HG02870 (cell line): ENCODE results near the gene YAP1.

Source experiments
- ATAC-seq: cut with Tn5 transposase; IDR thresholded peaks from one replicate; pipeline ENCODE4 v1.9.1; 2021; ENCODE audit warnings: mild to moderate bottlenecking, moderate library complexity; ENCODE audit not compliant: unreplicated experiment

YAP1 gene

GRCh38 chr11:102155676-102156075 is 45.4 kb downstream of the YAP1 start:
- ATAC-seq: no peak

DNA sequence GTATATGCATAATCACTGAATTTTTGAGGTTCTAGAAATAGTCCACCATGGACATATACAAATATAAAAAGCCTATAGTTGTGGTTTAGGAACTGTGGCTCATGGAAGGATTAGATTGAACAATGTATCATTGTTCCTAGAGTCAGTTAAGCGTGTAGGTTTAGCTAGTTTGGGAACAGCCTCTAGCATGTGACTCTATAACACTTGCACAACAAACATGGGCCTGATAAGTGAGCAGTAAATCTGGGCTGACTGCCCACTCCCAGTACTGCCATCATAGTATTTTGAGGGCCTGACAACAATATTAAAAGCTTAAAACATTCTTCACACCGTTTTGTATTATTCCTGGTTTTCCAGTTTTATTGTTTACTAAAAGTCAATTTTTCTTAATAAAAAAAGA is 47.0 kb downstream of the YAP1 start:
- no peak for ATAC-seq

DNA sequence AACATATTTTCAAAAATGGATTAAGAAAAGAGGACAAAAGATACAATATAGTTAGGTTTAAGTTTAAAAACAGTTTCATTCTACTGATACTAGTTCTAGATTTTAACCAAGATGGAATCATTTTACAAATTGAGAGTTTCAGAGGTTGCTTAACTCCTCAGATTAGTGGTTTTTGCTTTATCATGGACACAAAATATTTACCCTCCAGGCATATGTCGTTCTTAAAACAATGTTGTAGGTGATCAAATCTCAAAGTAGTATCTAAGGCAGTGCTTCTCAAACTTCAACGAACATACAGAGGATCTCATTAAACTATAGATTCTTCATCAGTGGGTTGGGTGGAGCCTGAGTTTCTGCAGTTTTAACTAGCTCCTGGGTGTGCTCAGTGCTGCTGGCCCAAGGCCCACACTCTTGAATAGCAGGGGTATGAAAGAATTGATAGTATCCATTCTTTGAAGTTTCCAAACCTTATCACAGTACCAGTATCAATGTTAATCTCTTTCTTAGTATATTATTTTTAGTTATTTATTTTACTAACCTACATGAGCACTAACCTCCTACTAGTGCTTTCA is 48.0 kb downstream of the YAP1 start:
- no peak for ATAC-seq

- ATAC-seq: no peak
Measured at GRCh38 chr11:102163368-102163767, 53.1 kb downstream of the YAP1 start.

GRCh38 chr11:102166175-102167064 is 56.2 kb downstream of the YAP1 start:
- ATAC-seq: no peak

DNA sequence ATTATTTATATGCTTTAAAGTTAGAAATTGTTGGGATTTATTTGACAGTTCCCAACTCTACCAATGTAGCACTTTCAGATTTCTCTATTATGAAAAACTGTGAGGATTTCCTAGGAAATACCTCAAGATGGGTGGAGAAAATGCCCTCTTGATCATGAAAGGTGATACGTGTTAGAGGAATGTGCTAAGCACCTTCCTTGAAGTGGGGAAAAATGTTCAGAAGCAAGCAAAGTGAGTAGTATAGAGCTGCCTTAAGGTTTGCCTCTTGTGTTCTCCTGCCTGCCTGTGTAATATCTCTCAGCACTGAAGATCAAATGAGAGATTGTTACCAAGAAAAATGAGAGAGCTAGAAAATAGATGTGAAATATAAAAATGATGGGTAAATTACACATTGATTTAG is 58.2 kb downstream of the YAP1 start:
- ATAC-seq: no peak

- ATAC-seq: no peak
Measured at GRCh38 chr11:102171101-102171500, 60.9 kb downstream of the YAP1 start.

- ATAC-seq: no peak
Measured at GRCh38 chr11:102172127-102172848, 62.0 kb downstream of the YAP1 start.

GRCh38 chr11:102177126-102177525 is 66.9 kb downstream of the YAP1 start:
- no peak for ATAC-seq

GRCh38 chr11:102177974-102178631 is 67.9 kb downstream of the YAP1 start:
- ATAC-seq: no peak

DNA sequence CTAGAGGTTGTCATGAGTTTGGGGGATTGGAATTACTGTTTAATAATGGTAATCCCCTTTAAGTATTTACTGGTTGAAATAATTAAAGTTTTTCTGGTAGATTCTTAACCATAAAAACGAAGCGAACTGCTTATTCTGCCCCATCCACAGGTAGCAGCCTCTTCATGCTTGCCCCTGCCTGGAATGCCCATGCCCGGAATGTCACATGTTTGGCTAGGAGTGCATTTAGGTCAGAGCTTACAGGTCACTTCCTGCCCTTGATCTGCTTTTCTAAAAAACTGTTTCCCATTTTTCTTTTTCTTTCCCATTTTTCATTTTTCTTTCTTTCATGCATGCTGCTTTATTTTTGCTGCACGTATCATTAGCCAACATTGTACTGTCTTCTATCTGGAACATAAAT is 69.1 kb downstream of the YAP1 start:
- no peak for ATAC-seq

- no peak for ATAC-seq
Measured at GRCh38 chr11:102184269-102184987, 74.2 kb downstream of the YAP1 start.

DNA sequence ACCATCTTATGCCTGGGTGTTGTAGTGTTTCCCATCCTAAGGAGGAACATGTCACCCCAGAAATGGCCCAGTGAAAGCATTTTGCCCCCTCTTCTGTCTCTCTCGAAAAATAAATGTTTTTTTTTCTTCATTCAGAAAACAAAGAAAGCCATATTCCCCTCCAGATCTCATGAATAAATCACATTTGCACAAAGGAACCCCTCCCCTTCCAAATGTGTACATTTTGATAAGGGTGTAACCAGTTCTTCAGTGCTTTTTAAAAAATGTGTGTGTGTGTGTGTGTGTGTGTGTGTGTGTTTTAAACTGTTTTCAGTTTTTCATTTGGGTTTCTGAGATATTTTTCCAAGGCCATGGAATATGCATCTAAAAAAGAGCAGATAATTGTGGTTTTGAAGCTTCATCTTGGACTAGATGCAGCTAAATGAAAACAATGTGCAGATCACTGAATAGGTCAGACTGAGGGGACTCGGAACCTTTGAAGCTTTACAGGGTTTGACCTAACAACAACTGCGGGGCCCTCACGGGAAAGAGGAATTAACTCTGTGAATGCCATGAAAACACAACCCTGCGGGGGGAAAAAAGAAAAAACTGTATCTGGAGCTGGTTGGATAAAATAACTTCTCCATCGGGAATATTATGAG is 76.4 kb downstream of the YAP1 start:
- ATAC-seq: no peak

DNA sequence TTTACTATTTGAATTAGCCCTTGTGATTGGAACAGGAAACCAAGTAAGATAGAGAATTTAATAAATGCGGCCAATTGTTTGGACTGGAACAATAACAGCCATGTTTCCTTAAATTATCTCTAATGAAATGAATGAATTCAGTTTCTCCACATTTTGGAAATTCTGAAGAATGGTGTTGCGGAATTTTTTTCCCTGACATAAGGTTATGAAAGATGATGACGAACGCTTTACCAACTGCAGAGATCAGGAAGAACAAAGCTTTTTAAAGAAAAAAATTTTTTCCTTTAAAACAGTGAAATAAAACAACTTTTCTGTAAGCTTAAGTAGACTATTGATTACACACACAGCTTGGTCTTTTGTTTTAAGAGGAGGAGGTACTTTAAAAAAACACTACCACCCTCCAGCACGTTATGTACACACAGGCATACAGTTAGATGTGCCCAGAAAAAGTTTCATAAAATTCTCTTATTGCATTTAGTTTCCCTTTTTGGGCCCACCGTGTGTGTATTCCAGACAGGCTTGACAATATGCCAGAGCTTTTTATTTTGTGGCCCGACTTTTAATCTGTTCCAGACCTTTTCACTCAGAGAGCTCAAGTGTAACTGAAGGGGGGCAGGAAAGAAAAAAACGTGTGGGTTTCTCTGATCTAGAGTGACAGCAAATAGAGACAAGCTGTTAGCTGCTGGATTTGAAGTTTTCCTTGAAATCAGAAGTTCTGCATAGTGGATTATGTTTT is 77.3 kb downstream of the YAP1 start:
- no peak for ATAC-seq

- no peak for ATAC-seq
Measured at GRCh38 chr11:102188488-102188887, 78.2 kb downstream of the YAP1 start.

- no peak for ATAC-seq
Measured at GRCh38 chr11:102191832-102192231, 81.6 kb downstream of the YAP1 start.

- no peak for ATAC-seq
Measured at GRCh38 chr11:102192349-102193066, 82.3 kb downstream of the YAP1 start.

DNA sequence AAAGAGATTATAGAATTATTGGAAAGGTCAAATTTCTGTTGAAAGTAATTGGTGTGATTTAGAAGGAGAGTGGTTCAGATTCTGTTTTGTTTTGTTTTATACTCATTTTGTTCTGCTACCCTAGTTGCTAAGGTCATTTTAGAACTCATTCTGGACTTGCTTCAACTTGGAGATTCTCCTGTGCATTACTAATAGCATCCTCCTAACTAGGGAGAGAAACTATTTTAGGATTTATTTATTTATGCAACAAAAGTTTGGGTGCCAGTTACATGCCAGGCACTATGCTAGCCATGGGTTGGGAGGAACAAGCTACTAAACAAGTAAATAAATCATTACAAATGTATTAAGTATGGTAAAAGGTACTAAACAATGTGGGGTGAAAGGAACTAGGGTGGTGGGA is 84.0 kb downstream of the YAP1 start:
- ATAC-seq: no peak

- no peak for ATAC-seq
Measured at GRCh38 chr11:102194990-102195389, 84.7 kb downstream of the YAP1 start.
